IMR-90 (cell line): ENCODE results near the gene PLVAP. TPM values are rescaled to one million over a fixed set of nuclear protein-coding genes. Genes with fewer than 3 reads are reported as not detected.

Experiments used
- ATAC-seq: fragments of 200-7000 bp; cut with Tn5 transposase; 2 replicates; pipeline ENCODE4 v1.9.1; 2020; ENCODE audit warnings: low read depth, mild to moderate bottlenecking, moderate library complexity
- BruUV-seq: library from RNA; stranded (reverse); fragments of 400-500 nt; replicated peaks from 2 replicates; lab custom pipeline; 2021; lab: Mats Ljungman, UMichigan
- CTCF ChIA-PET: fragments of 300-600 bp; formaldehyde crosslinking; extraction: SDS; loops from one replicate; lab custom pipeline; 2021; ENCODE audit warnings: antibody characterized with exemption; lab: Yijun Ruan, JAX
- POLR2A ChIA-PET: fragments of 300-600 bp; sonication (Branson Sonifier 250); formaldehyde crosslinking; loops from one replicate; lab custom pipeline; 2022; ENCODE audit warnings: antibody characterized with exemption; ENCODE audit not compliant: unreplicated experiment; lab: Charles Lee
- DNase-seq: peaks from one replicate; pipeline ENCODE4 v3.0.0; 2013
- H2AFZ ChIP-seq: replicated peaks from 2 replicates; pipeline ENCODE3; 2013; ENCODE audit warnings: low read length, mild to moderate bottlenecking; ENCODE audit not compliant: poor library complexity
- H2AK5ac ChIP-seq: 2 replicates; pipeline ENCODE4 v1.6.1; 2013; ENCODE audit warnings: low read depth, low read length, inconsistent platforms
- H2AK9ac ChIP-seq: replicated peaks from 2 replicates; pipeline ENCODE3; 2013; ENCODE audit warnings: mild to moderate bottlenecking, low read depth, low read length, moderate library complexity; ENCODE audit not compliant: poor library complexity
- H2BK120ac ChIP-seq: 2 replicates; pipeline ENCODE4 v1.6.1; 2013; ENCODE audit warnings: low read depth, low read length, inconsistent platforms
- H2BK15ac ChIP-seq: 3 replicates; pipeline ENCODE4 v1.6.1; 2013; ENCODE audit warnings: low read depth, low read length, inconsistent platforms
- H2BK20ac ChIP-seq: 2 replicates; pipeline ENCODE4 v1.6.1; 2013; ENCODE audit warnings: low read depth, mild to moderate bottlenecking, inconsistent platforms, low read length, moderate library complexity
- H2BK5ac ChIP-seq: 2 replicates; pipeline ENCODE4 v1.6.1; 2013; ENCODE audit warnings: mild to moderate bottlenecking, low read depth, low read length, inconsistent platforms; ENCODE audit not compliant: poor library complexity, severe bottlenecking
- H3K14ac ChIP-seq: replicated peaks from 2 replicates; pipeline ENCODE4 v1.6.1; 2013; ENCODE audit warnings: low read depth, low read length, inconsistent platforms
- H3K18ac ChIP-seq: 2 replicates; pipeline ENCODE4 v1.6.1; 2013; ENCODE audit warnings: low read depth, low read length, control low read depth
- H3K23ac ChIP-seq: 2 replicates; pipeline ENCODE4 v1.6.1; 2013; ENCODE audit warnings: low read depth, low read length, inconsistent platforms
- H3K27ac ChIP-seq: 2 replicates; pipeline ENCODE4 v1.5.1; 2013; ENCODE audit warnings: mild to moderate bottlenecking, control low read depth, low read length; ENCODE audit not compliant: insufficient read depth
- H3K27me3 ChIP-seq: 2 replicates; pipeline ENCODE4 v1.6.1; 2013; ENCODE audit warnings: low read length; ENCODE audit not compliant: control insufficient read depth, insufficient read depth
- H3K36me3 ChIP-seq: 2 replicates; pipeline ENCODE4 v1.6.1; 2013; ENCODE audit warnings: low read length, mixed read lengths; ENCODE audit not compliant: control insufficient read depth, insufficient read depth
- H3K4ac ChIP-seq: 2 replicates; pipeline ENCODE4 v1.6.1; 2013; ENCODE audit warnings: low read depth, low read length, inconsistent platforms
- H3K4me1 ChIP-seq: 2 replicates; pipeline ENCODE4 v1.6.1; 2013; ENCODE audit warnings: low read length, mixed read lengths; ENCODE audit not compliant: control insufficient read depth, insufficient read depth
- H3K4me2 ChIP-seq: 2 replicates; pipeline ENCODE4 v1.6.1; 2013; ENCODE audit warnings: low read depth, mild to moderate bottlenecking, control low read depth, low read length, moderate library complexity
- H3K4me3 ChIP-seq: 2 replicates; pipeline ENCODE4 v1.5.1; 2013; ENCODE audit warnings: low read depth, mild to moderate bottlenecking, control low read depth, low read length, moderate library complexity; ENCODE audit not compliant: insufficient read depth
- H3K56ac ChIP-seq: 2 replicates; pipeline ENCODE4 v1.6.1; 2013; ENCODE audit warnings: low read length, inconsistent platforms; ENCODE audit not compliant: insufficient read depth; ENCODE audit errors: extremely low read depth
- H3K79me1 ChIP-seq, 2 experiments: 2 replicates each; pipeline ENCODE4 v1.6.1; 2013; ENCODE audit warnings: low read length in 2 of 2, inconsistent platforms in 1 of 2, low read depth in 1 of 2
- H3K9ac ChIP-seq: 2 replicates; pipeline ENCODE4 v1.6.1; 2013; ENCODE audit warnings: low read depth, low read length, control low read depth
- H3K9me1 ChIP-seq: 2 replicates; pipeline ENCODE4 v1.6.1; 2013; ENCODE audit warnings: low read length, inconsistent platforms; ENCODE audit not compliant: insufficient read depth
- H3K9me3 ChIP-seq: 2 replicates; pipeline ENCODE4 v1.6.1; 2013; ENCODE audit warnings: low read length; ENCODE audit not compliant: control insufficient read depth, insufficient read depth
- H4K20me1 ChIP-seq: 2 replicates; pipeline ENCODE4 v1.6.1; 2013; ENCODE audit warnings: low read length, inconsistent platforms; ENCODE audit not compliant: insufficient read depth
- H4K5ac ChIP-seq: 2 replicates; pipeline ENCODE4 v1.6.1; 2013; ENCODE audit warnings: mild to moderate bottlenecking, low read depth, low read length, control low read depth
- H4K8ac ChIP-seq, 2 experiments: 2 replicates each; pipeline ENCODE4 v1.6.1; 2013; ENCODE audit warnings: low read depth in 2 of 2, low read length in 2 of 2, control low read depth in 1 of 2, inconsistent platforms in 1 of 2
- H4K91ac ChIP-seq: 2 replicates; pipeline ENCODE4 v1.6.1; 2013; ENCODE audit warnings: low read depth, low read length, inconsistent platforms; ENCODE audit not compliant: insufficient read depth
- FOS ChIP-seq: fragments of 150-350 bp; IDR thresholded peaks from 2 replicates; pipeline ENCODE4 v1.6.1; 2016; ENCODE audit warnings: low read depth, low read length
- RCOR1 ChIP-seq: IDR thresholded peaks from 2 replicates; pipeline ENCODE4 v1.6.1; 2012; ENCODE audit warnings: mild to moderate bottlenecking, low read length, improper control_type of control experiment; ENCODE audit not compliant: insufficient replicate concordance
- WGBS, 2 experiments: methylation state at CpG; one replicate each; pipeline versions ENCODE4 v1.1.5 to v1.1.7; 2013; ENCODE audit warnings: missing lambda C conversion rate in 2 of 2; ENCODE audit not compliant: insufficient read length in 1 of 2; ENCODE audit errors: extremely low coverage in 2 of 2; 5-methylcytosine and 5-hydroxymethylcytosine counted together
- dilution Hi-C: fragments of 300-500 bp; cut with HindIII; formaldehyde crosslinking; loops from one replicate; pipeline ENCODE4 v1.14.3; 2018; ENCODE audit warnings: low sequenced_read_pairs; ENCODE audit not compliant: unreplicated experiment
- in situ Hi-C: fragments of 300-500 bp; cut with MboI; formaldehyde crosslinking; loops from 3 replicates; pipeline ENCODE4 v1.14.3; 2019; ENCODE audit warnings: low sequenced_read_pairs, inconsistent platforms, mixed read lengths
- intact Hi-C: fragments of 100-400 bp; cut with micrococcal nuclease; formaldehyde crosslinking; loops from 2 replicates; pipeline ENCODE4 v1.10.0; 2022
- polyA plus RNA-seq, 3 experiments: library from polyadenylated mRNA; depleted of rRNA; stranded (reverse); fragments of >200 nt; gene quantifications; 2 replicates each; pipeline ENCODE4 v1.2.3, GENCODE V29; 2012; ENCODE audit warnings: low replicate concordance in 1 of 3
- total RNA-seq: library from RNA; depleted of rRNA; stranded (reverse); fragments of >200 nt; gene quantifications from 2 replicates; pipeline ENCODE4 v1.2.3, GENCODE V29; 2012
- TF ChIP-seq, protein P1 (sequence below): conservative IDR thresholded peaks from 2 replicates; pipeline ENCODE4 v1.5.1; 2012; ENCODE audit warnings: mild to moderate bottlenecking, low read depth, low read length, improper control_type of control experiment

The PLVAP gene
- total and polyA plus RNA-seq, 2 of the 4 experiments (the other 2 are of a cell fraction): not detected

GRCh38 chr19:17347361-17347760 lies 29.8 kb downstream of the PLVAP start:
- no peak for ATAC-seq
- intact Hi-C loops: loop anchor here (2.0 kb wide), 1 partner anchor 507 kb away; no protein-coding TSS in a partner anchor
- CTCF ChIA-PET: interaction anchor here (1.5 kb wide), 1 partner anchor 39 kb away, joined by 3 read pairs; no protein-coding TSS in a partner anchor

More at GRCh38 chr19:17347361-17347760, 29.8 kb downstream of the PLVAP start:
- Histone ChIP-seq H3K18ac (no peak overlapping the region), H3K4me2 (no peak overlapping the region), H2BK15ac (no peak overlapping the region), H3K79me1 (no peaks in the 10 kb centered on the region), H3K27ac (no peak overlapping the region), H4K20me1 (no peaks in the 10 kb centered on the region; the same call in 1 of the 2 replicates), H3K56ac (no peak overlapping the region), H2AK5ac (no peak overlapping the region), H3K9me3 (no peaks in the 10 kb centered on the region), H2AK9ac (no peak overlapping the region), H3K14ac (no peak overlapping the region), H3K27me3 (peaks cover 3% of the 10 kb centered on the region; the same call in 1 of the 2 replicates), H4K91ac (no peak overlapping the region), H2BK120ac (no peak overlapping the region), H3K4ac (no peak overlapping the region), H4K8ac (no peak overlapping the region), H2BK20ac (no peak overlapping the region), H2BK5ac (no peak overlapping the region), H3K9me1 (no peaks in the 10 kb centered on the region), H3K4me1 (0 out of 2 replicates have a peak, but pooled peaks cover 2% of the 10 kb centered on the region), H3K9ac (no peak overlapping the region), H3K23ac (no peak overlapping the region), H3K4me3 (no peak overlapping the region), H4K5ac (no peak overlapping the region), H3K36me3 (peaks cover under 1% of the 10 kb centered on the region; the same call in 1 of the 2 replicates), H2AFZ (no peak overlapping the region)
- no CpG with 5 or more reads among the region's 6 CpGs for WGBS, 2 experiments
- TF ChIP-seq FOS (no peak), RCOR1 (no peak)
- TF ChIP-seq, protein P1, sequence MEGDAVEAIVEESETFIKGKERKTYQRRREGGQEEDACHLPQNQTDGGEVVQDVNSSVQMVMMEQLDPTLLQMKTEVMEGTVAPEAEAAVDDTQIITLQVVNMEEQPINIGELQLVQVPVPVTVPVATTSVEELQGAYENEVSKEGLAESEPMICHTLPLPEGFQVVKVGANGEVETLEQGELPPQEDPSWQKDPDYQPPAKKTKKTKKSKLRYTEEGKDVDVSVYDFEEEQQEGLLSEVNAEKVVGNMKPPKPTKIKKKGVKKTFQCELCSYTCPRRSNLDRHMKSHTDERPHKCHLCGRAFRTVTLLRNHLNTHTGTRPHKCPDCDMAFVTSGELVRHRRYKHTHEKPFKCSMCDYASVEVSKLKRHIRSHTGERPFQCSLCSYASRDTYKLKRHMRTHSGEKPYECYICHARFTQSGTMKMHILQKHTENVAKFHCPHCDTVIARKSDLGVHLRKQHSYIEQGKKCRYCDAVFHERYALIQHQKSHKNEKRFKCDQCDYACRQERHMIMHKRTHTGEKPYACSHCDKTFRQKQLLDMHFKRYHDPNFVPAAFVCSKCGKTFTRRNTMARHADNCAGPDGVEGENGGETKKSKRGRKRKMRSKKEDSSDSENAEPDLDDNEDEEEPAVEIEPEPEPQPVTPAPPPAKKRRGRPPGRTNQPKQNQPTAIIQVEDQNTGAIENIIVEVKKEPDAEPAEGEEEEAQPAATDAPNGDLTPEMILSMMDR: no peak
- in situ Hi-C loops: loop anchor here (5.0 kb wide), 1 partner anchor 40 kb away; no protein-coding TSS in a partner anchor
- DNase-seq: peak; percentile 20
- no TSS peak for BruUV-seq
- POLR2A ChIA-PET: no interaction called here
- dilution Hi-C loops: no loop called here
